Stomach smooth muscle (tissue), 2 donors: ENCODE data around the gene SEMA4G.

ENCODE experiments used
- H3K27ac ChIP-seq: one replicate; pipeline ENCODE4 v1.7.0; 2013; ENCODE audit warnings: mild to moderate bottlenecking, low read length, inconsistent platforms
- H3K27me3 ChIP-seq, 2 donors: one replicate each; pipeline ENCODE4 v1.7.0; 2013; ENCODE audit warnings: low read length in 2 of 2; ENCODE audit not compliant: insufficient read depth in 2 of 2, control insufficient read depth in 1 of 2
- H3K36me3 ChIP-seq, 2 donors: one replicate each; pipeline ENCODE4 v1.7.0; 2013; ENCODE audit warnings: low read length in 2 of 2; ENCODE audit not compliant: control insufficient read depth in 2 of 2, insufficient read depth in 2 of 2
- H3K4me1 ChIP-seq: one replicate; pipeline ENCODE4 v1.7.0; 2013; ENCODE audit warnings: low read length; ENCODE audit not compliant: control insufficient read depth, insufficient read depth
- H3K4me3 ChIP-seq, 2 donors: one replicate each; pipeline ENCODE4 v1.7.0; 2013; ENCODE audit warnings: low read length in 2 of 2
- H3K9ac ChIP-seq, 2 donors: one replicate each; pipeline ENCODE4 v1.7.0; 2013; ENCODE audit warnings: low read length in 2 of 2, mild to moderate bottlenecking in 1 of 2
- H3K9me3 ChIP-seq, 2 donors: one replicate each; pipeline ENCODE4 v1.7.0; 2013; ENCODE audit warnings: low read length in 2 of 2; ENCODE audit not compliant: control insufficient read depth in 2 of 2
- donor health status: healthy.
- donor health status: Pancreatic carcinoma.

SEMA4G gene, protein sequence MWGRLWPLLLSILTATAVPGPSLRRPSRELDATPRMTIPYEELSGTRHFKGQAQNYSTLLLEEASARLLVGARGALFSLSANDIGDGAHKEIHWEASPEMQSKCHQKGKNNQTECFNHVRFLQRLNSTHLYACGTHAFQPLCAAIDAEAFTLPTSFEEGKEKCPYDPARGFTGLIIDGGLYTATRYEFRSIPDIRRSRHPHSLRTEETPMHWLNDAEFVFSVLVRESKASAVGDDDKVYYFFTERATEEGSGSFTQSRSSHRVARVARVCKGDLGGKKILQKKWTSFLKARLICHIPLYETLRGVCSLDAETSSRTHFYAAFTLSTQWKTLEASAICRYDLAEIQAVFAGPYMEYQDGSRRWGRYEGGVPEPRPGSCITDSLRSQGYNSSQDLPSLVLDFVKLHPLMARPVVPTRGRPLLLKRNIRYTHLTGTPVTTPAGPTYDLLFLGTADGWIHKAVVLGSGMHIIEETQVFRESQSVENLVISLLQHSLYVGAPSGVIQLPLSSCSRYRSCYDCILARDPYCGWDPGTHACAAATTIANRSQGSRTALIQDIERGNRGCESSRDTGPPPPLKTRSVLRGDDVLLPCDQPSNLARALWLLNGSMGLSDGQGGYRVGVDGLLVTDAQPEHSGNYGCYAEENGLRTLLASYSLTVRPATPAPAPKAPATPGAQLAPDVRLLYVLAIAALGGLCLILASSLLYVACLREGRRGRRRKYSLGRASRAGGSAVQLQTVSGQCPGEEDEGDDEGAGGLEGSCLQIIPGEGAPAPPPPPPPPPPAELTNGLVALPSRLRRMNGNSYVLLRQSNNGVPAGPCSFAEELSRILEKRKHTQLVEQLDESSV

DNA sequence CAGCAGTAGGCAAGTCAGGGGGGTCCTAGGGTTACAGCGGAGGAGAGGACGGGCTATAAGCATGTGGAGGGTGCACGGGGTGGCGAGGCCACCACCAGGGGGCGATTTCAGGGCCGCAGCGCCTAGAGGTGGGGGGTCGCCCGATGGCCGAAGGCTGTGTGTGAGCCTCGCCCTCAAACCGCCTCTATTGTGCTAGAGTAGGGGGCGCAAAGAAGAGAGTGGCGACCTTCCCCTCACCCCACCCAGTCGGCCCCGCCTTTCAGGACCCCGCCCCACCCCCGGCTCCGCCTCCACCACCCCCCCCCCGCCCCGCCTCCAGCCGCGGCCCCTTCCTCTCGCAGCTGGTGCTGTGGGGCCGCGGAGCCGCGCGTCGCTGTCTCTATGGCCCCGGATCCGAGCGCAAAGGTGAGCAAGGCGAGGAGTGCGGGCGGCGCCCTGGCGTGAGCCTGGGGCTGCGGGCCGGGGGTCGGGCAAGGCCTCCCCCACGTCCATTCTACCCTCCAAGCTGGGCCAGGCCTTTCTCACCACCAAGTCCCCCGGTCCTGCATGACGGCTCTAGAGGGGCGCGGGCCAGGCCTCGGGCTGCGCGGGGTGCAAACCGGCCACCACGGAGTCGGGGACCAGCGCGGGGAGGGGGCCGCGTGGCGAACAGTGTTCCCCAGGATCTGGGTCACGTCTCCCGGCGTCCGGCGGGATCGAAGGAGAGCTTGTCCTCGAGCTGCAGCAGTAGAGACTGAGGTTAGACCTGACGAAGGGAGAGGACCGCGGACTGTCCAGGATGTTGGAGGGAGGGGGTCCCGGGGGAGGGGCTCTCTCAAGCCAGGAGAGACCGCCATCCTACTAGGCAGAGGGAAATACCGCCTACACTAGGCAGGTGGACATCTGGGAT lies at the start of gene SEMA4G:
TSS of gene SEMA4G (plus strand) at position 318 of the 889 bp plus-strand sequence. CDS start 3,409 bp downstream, outside the sequence.
- H3K36me3 ChIP-seq = peaks cover 0 to 14% of the 10 kb centered on the region in 2 donors
- H3K27ac ChIP-seq = no peak within 1 kb of the TSS
- H3K9me3 ChIP-seq = no peaks in the 10 kb centered on the region
- peak within 1 kb of the TSS; percentile 35 to 72 for H3K9ac ChIP-seq
- H3K4me1 ChIP-seq = peaks cover 13% of the 10 kb centered on the region
- no peaks in the 10 kb centered on the region for H3K27me3 ChIP-seq
- H3K4me3 ChIP-seq = peak within 1 kb of the TSS; percentile 50 to 76

GRCh38 chr10:100923580-100923979 lies 45.7 kb upstream of the SEMA4G start:
- peaks cover 25 to 39% of the 10 kb centered on the region in 2 donors for H3K36me3 ChIP-seq
- no peak overlapping the region for H3K27ac ChIP-seq
- H3K4me1 ChIP-seq = no peaks in the 10 kb centered on the region

GRCh38 chr10:100927266-100927665 lies 42.0 kb upstream of the SEMA4G start:
- no peak overlapping the region for H3K4me3 ChIP-seq
- H3K4me1 ChIP-seq = no peaks in the 10 kb centered on the region
- no peak overlapping the region for H3K27ac ChIP-seq
- no peaks in the 10 kb centered on the region for H3K9me3 ChIP-seq
- no peak overlapping the region for H3K9ac ChIP-seq
- no peaks in the 10 kb centered on the region for H3K27me3 ChIP-seq
- peaks cover 29 to 42% of the 10 kb centered on the region in 2 donors for H3K36me3 ChIP-seq

More at GRCh38 chr10:100923580-100923979, 45.7 kb upstream of the SEMA4G start:
- Histone ChIP-seq H3K4me3 (no peak overlapping the region), H3K9ac (no peak overlapping the region), H3K9me3 (no peaks in the 10 kb centered on the region), H3K27me3 (no peaks in the 10 kb centered on the region)

DNA sequence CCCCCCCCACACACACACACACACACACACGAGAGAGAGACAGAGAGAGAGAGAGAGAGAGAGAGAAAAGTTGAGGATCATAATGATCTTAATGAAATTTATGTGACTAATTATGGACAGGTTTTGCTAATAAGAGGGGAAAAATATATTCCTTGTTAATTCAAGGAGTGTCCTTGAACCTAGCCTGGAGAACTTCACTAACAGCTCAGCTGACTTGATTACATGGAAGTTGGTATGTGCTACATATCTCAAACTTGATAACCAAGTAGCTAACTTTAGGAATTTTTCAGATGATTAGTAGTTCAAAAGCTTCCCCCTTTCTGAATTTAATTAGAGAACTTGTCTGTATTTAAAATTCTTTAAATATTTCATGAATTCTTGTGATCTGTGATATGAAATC lies 41.3 kb upstream of the SEMA4G start:
- Histone ChIP-seq H3K36me3 (peaks cover 29 to 46% of the 10 kb centered on the region in 2 donors), H3K27ac (no peak overlapping the region)

GRCh38 chr10:100930368-100930767 lies 38.9 kb upstream of the SEMA4G start:
- no peak overlapping the region for H3K4me3 ChIP-seq
- H3K27me3 ChIP-seq = no peaks in the 10 kb centered on the region
- H3K9ac ChIP-seq = no peak overlapping the region
- H3K9me3 ChIP-seq = no peaks in the 10 kb centered on the region
- no peak overlapping the region for H3K27ac ChIP-seq
- peaks cover 23 to 31% of the 10 kb centered on the region in 2 donors for H3K36me3 ChIP-seq
- H3K4me1 ChIP-seq = no peaks in the 10 kb centered on the region

More for the DNA sequence above, 41.3 kb upstream of the SEMA4G start:
- Histone ChIP-seq H3K4me1 (no peaks in the 10 kb centered on the region), H3K9me3 (no peaks in the 10 kb centered on the region), H3K27me3 (no peaks in the 10 kb centered on the region), H3K9ac (no peak overlapping the region), H3K4me3 (no peak overlapping the region)

- Histone ChIP-seq H3K4me1 (no peaks in the 10 kb centered on the region), H3K27ac (no peak overlapping the region), H3K9me3 (no peaks in the 10 kb centered on the region), H3K27me3 (no peaks in the 10 kb centered on the region), H3K36me3 (peaks cover 29 to 34% of the 10 kb centered on the region in 2 donors), H3K4me3 (no peak overlapping the region), H3K9ac (no peak overlapping the region)
Measured at GRCh38 chr10:100934084-100934659, 35.1 kb upstream of the SEMA4G start.

- no peak overlapping the region for H3K27ac ChIP-seq
- no peaks in the 10 kb centered on the region for H3K4me1 ChIP-seq
- no peak overlapping the region for H3K9ac ChIP-seq
- H3K9me3 ChIP-seq = no peaks in the 10 kb centered on the region
- H3K36me3 ChIP-seq = peaks cover 30 to 37% of the 10 kb centered on the region in 2 donors
- H3K27me3 ChIP-seq = no peaks in the 10 kb centered on the region
- H3K4me3 ChIP-seq = no peak overlapping the region
Measured at GRCh38 chr10:100939763-100940344, 29.4 kb upstream of the SEMA4G start.

GRCh38 chr10:100942229-100942628 lies 27.1 kb upstream of the SEMA4G start:
- H3K9ac ChIP-seq = no peak overlapping the region
- no peaks in the 10 kb centered on the region for H3K9me3 ChIP-seq
- H3K4me3 ChIP-seq = no peak overlapping the region
- H3K4me1 ChIP-seq = no peaks in the 10 kb centered on the region
- no peaks in the 10 kb centered on the region for H3K27me3 ChIP-seq
- no peak overlapping the region for H3K27ac ChIP-seq
- peaks cover 44 to 48% of the 10 kb centered on the region in 2 donors for H3K36me3 ChIP-seq

DNA sequence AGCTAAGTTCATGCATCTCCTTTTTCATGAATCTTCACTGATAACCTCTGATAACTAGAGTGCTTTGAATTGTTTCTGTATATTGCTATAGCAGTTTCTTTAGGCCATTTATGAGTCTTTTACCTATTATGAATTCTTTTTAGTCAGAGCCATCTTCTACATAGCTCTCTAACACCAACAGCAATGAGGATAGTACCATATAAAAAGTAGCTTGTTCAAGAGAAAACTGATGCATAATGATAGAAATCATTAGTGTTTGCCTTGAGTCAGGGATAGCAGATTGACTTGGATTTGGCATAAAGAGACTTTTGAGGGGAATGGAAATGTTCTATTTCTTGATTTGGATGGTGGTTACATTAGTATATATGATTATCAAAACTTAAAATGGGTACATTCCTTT lies 25.8 kb upstream of the SEMA4G start:
- Histone ChIP-seq H3K27me3 (no peaks in the 10 kb centered on the region), H3K4me3 (no peak overlapping the region), H3K4me1 (no peaks in the 10 kb centered on the region), H3K27ac (no peak overlapping the region), H3K9me3 (no peaks in the 10 kb centered on the region), H3K36me3 (peaks cover 40% of the 10 kb centered on the region in 2 donors), H3K9ac (no peak overlapping the region)
